H1 (cell line): Measurements from ENCODE around the gene MPPED1. TPM values are rescaled to one million over a fixed set of nuclear protein-coding genes. Genes with fewer than 3 reads are reported as not detected.

ENCODE experiments used
- CREB1 ChIP-seq: IDR thresholded peaks from 2 replicates; pipeline ENCODE4 v1.6.1; 2012; ENCODE audit warnings: inconsistent platforms
- SIRT6 ChIP-seq: IDR thresholded peaks from one replicate; pipeline ENCODE4 v1.7.1; 2012; ENCODE audit warnings: low read length, inconsistent platforms
- YY1 ChIP-seq: IDR thresholded peaks from 2 replicates; pipeline ENCODE4 v1.6.1; 2011; ENCODE audit warnings: low read depth, mild to moderate bottlenecking, low read length
- ZNF274 ChIP-seq: IDR thresholded peaks from 2 replicates; pipeline ENCODE4 v1.7.0; 2012; ENCODE audit warnings: low read length, borderline replicate concordance; ENCODE audit errors: extremely low read depth
- polyA plus RNA-seq, 7 experiments: library from polyadenylated mRNA; depleted of rRNA in 3 of 7; stranded (reverse) in 5 of 7; unstranded in 2 of 7; fragments of >200 nt in 5 of 7; fragments of 200-250 nt in 2 of 7; gene quantifications; 1 replicate in 5 of 7; 2 replicates in 1 of 7; 4 replicates in 1 of 7; pipeline versions ENCODE4 v1.2.1 to v1.2.3, GENCODE V29; 2011 to 2013; ENCODE audit warnings: missing spikeins in 2 of 7, mixed read lengths in 2 of 7
- total RNA-seq: library from RNA; stranded (reverse); fragmentation: NEBNext Ultra II Directional; extraction: Animal tissue kit (Norgen Biotek cat#: 25700); gene quantifications from 2 replicates; pipeline ENCODE4 v1.2.1, GENCODE V29; 2021
- TF ChIP-seq, protein P1 (sequence below): fragments of 300-600 bp; sonication (generic); IDR thresholded peaks from 2 replicates; pipeline ENCODE4 v1.7.1; 2012; ENCODE audit warnings: low read length, moderate library complexity, mild to moderate bottlenecking, inconsistent platforms; ENCODE audit not compliant: insufficient replicate concordance

MPPED1 gene
- total and polyA plus RNA-seq, 2 of the 8 experiments (the other 6 are each of a cell fraction or from before 2014, with no cell fraction given): 0.29 to 0.37 TPM

DNA sequence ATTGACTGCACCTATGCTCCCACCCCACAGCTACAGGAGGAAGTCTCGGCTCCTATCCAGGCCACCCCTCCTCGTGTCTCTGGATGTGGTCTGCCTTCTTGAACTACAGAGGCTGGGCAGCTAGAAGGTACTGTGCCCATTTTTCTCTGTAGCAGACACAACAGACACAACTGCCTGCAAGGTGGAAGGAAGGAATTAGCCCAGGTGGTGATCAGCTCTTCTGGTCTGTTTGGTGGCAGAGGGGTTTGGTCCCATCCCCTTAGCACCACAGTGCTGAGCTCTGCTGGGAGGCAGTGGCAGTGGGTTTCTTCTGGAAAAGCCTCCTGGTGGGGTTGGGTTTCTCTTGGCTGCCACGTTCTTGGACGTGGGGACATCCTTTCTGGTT is 132.5 kb downstream of the MPPED1 start (continued):
- TF ChIP-seq, protein P1, sequence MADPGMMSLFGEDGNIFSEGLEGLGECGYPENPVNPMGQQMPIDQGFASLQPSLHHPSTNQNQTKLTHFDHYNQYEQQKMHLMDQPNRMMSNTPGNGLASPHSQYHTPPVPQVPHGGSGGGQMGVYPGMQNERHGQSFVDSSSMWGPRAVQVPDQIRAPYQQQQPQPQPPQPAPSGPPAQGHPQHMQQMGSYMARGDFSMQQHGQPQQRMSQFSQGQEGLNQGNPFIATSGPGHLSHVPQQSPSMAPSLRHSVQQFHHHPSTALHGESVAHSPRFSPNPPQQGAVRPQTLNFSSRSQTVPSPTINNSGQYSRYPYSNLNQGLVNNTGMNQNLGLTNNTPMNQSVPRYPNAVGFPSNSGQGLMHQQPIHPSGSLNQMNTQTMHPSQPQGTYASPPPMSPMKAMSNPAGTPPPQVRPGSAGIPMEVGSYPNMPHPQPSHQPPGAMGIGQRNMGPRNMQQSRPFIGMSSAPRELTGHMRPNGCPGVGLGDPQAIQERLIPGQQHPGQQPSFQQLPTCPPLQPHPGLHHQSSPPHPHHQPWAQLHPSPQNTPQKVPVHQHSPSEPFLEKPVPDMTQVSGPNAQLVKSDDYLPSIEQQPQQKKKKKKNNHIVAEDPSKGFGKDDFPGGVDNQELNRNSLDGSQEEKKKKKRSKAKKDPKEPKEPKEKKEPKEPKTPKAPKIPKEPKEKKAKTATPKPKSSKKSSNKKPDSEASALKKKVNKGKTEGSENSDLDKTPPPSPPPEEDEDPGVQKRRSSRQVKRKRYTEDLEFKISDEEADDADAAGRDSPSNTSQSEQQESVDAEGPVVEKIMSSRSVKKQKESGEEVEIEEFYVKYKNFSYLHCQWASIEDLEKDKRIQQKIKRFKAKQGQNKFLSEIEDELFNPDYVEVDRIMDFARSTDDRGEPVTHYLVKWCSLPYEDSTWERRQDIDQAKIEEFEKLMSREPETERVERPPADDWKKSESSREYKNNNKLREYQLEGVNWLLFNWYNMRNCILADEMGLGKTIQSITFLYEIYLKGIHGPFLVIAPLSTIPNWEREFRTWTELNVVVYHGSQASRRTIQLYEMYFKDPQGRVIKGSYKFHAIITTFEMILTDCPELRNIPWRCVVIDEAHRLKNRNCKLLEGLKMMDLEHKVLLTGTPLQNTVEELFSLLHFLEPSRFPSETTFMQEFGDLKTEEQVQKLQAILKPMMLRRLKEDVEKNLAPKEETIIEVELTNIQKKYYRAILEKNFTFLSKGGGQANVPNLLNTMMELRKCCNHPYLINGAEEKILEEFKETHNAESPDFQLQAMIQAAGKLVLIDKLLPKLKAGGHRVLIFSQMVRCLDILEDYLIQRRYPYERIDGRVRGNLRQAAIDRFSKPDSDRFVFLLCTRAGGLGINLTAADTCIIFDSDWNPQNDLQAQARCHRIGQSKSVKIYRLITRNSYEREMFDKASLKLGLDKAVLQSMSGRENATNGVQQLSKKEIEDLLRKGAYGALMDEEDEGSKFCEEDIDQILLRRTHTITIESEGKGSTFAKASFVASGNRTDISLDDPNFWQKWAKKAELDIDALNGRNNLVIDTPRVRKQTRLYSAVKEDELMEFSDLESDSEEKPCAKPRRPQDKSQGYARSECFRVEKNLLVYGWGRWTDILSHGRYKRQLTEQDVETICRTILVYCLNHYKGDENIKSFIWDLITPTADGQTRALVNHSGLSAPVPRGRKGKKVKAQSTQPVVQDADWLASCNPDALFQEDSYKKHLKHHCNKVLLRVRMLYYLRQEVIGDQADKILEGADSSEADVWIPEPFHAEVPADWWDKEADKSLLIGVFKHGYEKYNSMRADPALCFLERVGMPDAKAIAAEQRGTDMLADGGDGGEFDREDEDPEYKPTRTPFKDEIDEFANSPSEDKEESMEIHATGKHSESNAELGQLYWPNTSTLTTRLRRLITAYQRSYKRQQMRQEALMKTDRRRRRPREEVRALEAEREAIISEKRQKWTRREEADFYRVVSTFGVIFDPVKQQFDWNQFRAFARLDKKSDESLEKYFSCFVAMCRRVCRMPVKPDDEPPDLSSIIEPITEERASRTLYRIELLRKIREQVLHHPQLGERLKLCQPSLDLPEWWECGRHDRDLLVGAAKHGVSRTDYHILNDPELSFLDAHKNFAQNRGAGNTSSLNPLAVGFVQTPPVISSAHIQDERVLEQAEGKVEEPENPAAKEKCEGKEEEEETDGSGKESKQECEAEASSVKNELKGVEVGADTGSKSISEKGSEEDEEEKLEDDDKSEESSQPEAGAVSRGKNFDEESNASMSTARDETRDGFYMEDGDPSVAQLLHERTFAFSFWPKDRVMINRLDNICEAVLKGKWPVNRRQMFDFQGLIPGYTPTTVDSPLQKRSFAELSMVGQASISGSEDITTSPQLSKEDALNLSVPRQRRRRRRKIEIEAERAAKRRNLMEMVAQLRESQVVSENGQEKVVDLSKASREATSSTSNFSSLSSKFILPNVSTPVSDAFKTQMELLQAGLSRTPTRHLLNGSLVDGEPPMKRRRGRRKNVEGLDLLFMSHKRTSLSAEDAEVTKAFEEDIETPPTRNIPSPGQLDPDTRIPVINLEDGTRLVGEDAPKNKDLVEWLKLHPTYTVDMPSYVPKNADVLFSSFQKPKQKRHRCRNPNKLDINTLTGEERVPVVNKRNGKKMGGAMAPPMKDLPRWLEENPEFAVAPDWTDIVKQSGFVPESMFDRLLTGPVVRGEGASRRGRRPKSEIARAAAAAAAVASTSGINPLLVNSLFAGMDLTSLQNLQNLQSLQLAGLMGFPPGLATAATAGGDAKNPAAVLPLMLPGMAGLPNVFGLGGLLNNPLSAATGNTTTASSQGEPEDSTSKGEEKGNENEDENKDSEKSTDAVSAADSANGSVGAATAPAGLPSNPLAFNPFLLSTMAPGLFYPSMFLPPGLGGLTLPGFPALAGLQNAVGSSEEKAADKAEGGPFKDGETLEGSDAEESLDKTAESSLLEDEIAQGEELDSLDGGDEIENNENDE: no peak
- TF ChIP-seq YY1 (no peak), ZNF274 (no peak), CREB1 (no peak), SIRT6 (no peak)
